AG04450 (cell line): Measurements from ENCODE around the gene MAD1L1. TPM values are rescaled to one million over a fixed set of nuclear protein-coding genes. Genes with fewer than 3 reads are reported as not detected.

Source experiments
- CTCF ChIA-PET: fragments of 300-600, 350-600 bp; formaldehyde crosslinking; extraction: SDS; loops from one replicate; lab custom pipeline; 2022; ENCODE audit warnings: antibody characterized with exemption, inconsistent platforms; lab: Charles Lee
- POLR2A ChIA-PET: fragments of 350-600 bp; formaldehyde crosslinking; extraction: SDS; loops from one replicate; lab custom pipeline; 2021; ENCODE audit warnings: antibody characterized with exemption, inconsistent platforms; lab: Yijun Ruan, JAX
- DNase-seq: peaks from one replicate; pipeline ENCODE4 v3.0.0-alpha.2; 2011; ENCODE audit warnings: low read depth, low spot score
- H3K27ac ChIP-seq: one replicate; pipeline ENCODE4 v1.5.1; 2012; ENCODE audit warnings: low read depth, low read length, control low read depth
- H3K27me3 ChIP-seq: one replicate; pipeline ENCODE4 v1.6.0; 2012; ENCODE audit warnings: low read length; ENCODE audit not compliant: control insufficient read depth, insufficient read depth
- H3K4me3 ChIP-seq: 2 replicates; pipeline ENCODE4 v1.5.1; 2011; ENCODE audit warnings: mild to moderate bottlenecking, low read depth, low read length, control low read depth
- H3K9me3 ChIP-seq: 2 replicates; pipeline ENCODE4 v1.5.1; 2012; ENCODE audit warnings: low read length; ENCODE audit not compliant: control insufficient read depth, insufficient read depth
- CTCF ChIP-seq: IDR thresholded peaks from 2 replicates; pipeline ENCODE4 v1.5.1; 2011; ENCODE audit warnings: low read depth, low read length, control low read depth, inconsistent platforms
- polyA plus RNA-seq: library from polyadenylated mRNA; depleted of rRNA; stranded (reverse); fragments of >200 nt; gene quantifications from 2 replicates; pipeline ENCODE4 v1.2.3, GENCODE V29; 2011

Gene MAD1L1
- polyA plus RNA-seq, 1 experiment, result 11.9 TPM

GRCh38 chr7:1845536-1846311, 387.0 kb downstream of the MAD1L1 start:
- no peaks in the 10 kb centered on the region for H3K27me3 ChIP-seq
- no peak overlapping the region for H3K27ac ChIP-seq
- DNase-seq, result no peak
- H3K4me3 ChIP-seq, result no peak overlapping the region
- no peaks in the 10 kb centered on the region; the same call in 1 of the 2 replicates for H3K9me3 ChIP-seq
- ChIA-PET CTCF (no interaction called here), POLR2A (no interaction called here)
- no peak for TF ChIP-seq CTCF

- no peak for TF ChIP-seq CTCF
- Histone ChIP-seq H3K4me3 (no peak overlapping the region), H3K27ac (no peak overlapping the region), H3K9me3 (no peaks in the 10 kb centered on the region; the same call in 1 of the 2 replicates), H3K27me3 (no peaks in the 10 kb centered on the region)
- no peak for DNase-seq
- POLR2A ChIA-PET, result no interaction called here
- CTCF ChIA-PET, result interaction anchor here (0.6 kb wide), 1 partner anchor 262 kb away, joined by 4 read pairs; no protein-coding TSS in a partner anchor
Measured at GRCh38 chr7:1844951-1845390, 387.8 kb downstream of the MAD1L1 start.

- ChIA-PET CTCF (interaction anchor here (0.6 kb wide), 1 partner anchor 262 kb away, joined by 4 read pairs; no protein-coding TSS in a partner anchor), POLR2A (no interaction called here)
- Histone ChIP-seq H3K9me3 (no peaks in the 10 kb centered on the region; the same call in 1 of the 2 replicates), H3K4me3 (no peak overlapping the region), H3K27me3 (no peaks in the 10 kb centered on the region), H3K27ac (no peak overlapping the region)
- TF ChIP-seq CTCF, result no peak
- DNase-seq, result no peak
Measured at GRCh38 chr7:1844336-1844950, 388.3 kb downstream of the MAD1L1 start.

- Histone ChIP-seq H3K9me3 (no peaks in the 10 kb centered on the region; the same call in 1 of the 2 replicates), H3K27ac (no peak overlapping the region), H3K4me3 (no peak overlapping the region), H3K27me3 (no peaks in the 10 kb centered on the region)
- ChIA-PET CTCF (no interaction called here), POLR2A (no interaction called here)
- no peak for DNase-seq
- no peak for TF ChIP-seq CTCF
Measured at GRCh38 chr7:1843921-1844335, 388.8 kb downstream of the MAD1L1 start.

GRCh38 chr7:1843271-1843861, 389.4 kb downstream of the MAD1L1 start:
- peak overlapping the region; percentile 31 for H3K27ac ChIP-seq
- no peak for DNase-seq

More at GRCh38 chr7:1843271-1843861, 389.4 kb downstream of the MAD1L1 start:
- ChIA-PET CTCF (no interaction called here), POLR2A (no interaction called here)
- Histone ChIP-seq H3K9me3 (no peaks in the 10 kb centered on the region; the same call in 1 of the 2 replicates), H3K27me3 (no peaks in the 10 kb centered on the region), H3K4me3 (no peak overlapping the region)
- TF ChIP-seq CTCF, result no peak
